ENCODE data around the gene LGALS13.
A peak's percentile ranks its signal among the peaks of the same experiment; 100 is the strongest.

The LGALS13 gene

GRCh38 chr19:39643591-39643990 lies 41.3 kb downstream of the LGALS13 start:
- TF ChIP-seq TAF1 (IDR thresholded peaks at IDR 0.05; ENCODE audit: borderline replicate concordance, insufficient read depth, low read length) (no peak), REST (IDR thresholded peaks at IDR 0.05; ENCODE audit: insufficient read depth in 1 of 2, low read depth in 2 of 2, low read length in 2 of 2) (no peak), POLR2AphosphoS5 (IDR thresholded peaks at IDR 0.05; ENCODE audit: low read depth, low read length) (no peak), FOXP2 (optimal IDR thresholded peaks at IDR 0.05; ENCODE audit: borderline replicate concordance, extremely low read depth, extremely low read length, insufficient read depth) (no peak), SIN3A (IDR thresholded peaks at IDR 0.05; ENCODE audit: borderline replicate concordance, insufficient read depth, low read length) (no peak)

GRCh38 chr19:39645800-39646411 lies 43.6 kb downstream of the LGALS13 start:
- TF ChIP-seq FOXP2 (optimal IDR thresholded peaks at IDR 0.05; ENCODE audit: borderline replicate concordance, extremely low read depth, extremely low read length, insufficient read depth) (no peak), REST (IDR thresholded peaks at IDR 0.05; ENCODE audit: insufficient read depth in 1 of 2, low read depth in 2 of 2, low read length in 2 of 2) (peak; percentile 84 to 98)

- TF ChIP-seq FOXP2 (optimal IDR thresholded peaks at IDR 0.05; ENCODE audit: borderline replicate concordance, extremely low read depth, extremely low read length, insufficient read depth) = no peak
- peak in 1 of 2 experiments; percentile 60; a peak in 1 of 4 replicates for TF ChIP-seq REST (IDR thresholded peaks at IDR 0.05; ENCODE audit: insufficient read depth in 1 of 2, low read depth in 2 of 2, low read length in 2 of 2)
- no peak for TF ChIP-seq POLR2AphosphoS5 (IDR thresholded peaks at IDR 0.05; ENCODE audit: low read depth, low read length)
- no peak for TF ChIP-seq SIN3A (IDR thresholded peaks at IDR 0.05; ENCODE audit: borderline replicate concordance, insufficient read depth, low read length)
- no peak for TF ChIP-seq TAF1 (IDR thresholded peaks at IDR 0.05; ENCODE audit: borderline replicate concordance, insufficient read depth, low read length)
Measured at GRCh38 chr19:39647918-39648317, 45.6 kb downstream of the LGALS13 start.

- TF ChIP-seq TAF1 (IDR thresholded peaks at IDR 0.05; ENCODE audit: borderline replicate concordance, insufficient read depth, low read length) (no peak), SIN3A (IDR thresholded peaks at IDR 0.05; ENCODE audit: borderline replicate concordance, insufficient read depth, low read length) (no peak), REST (IDR thresholded peaks at IDR 0.05; ENCODE audit: insufficient read depth in 1 of 2, low read depth in 2 of 2, low read length in 2 of 2) (no peak)
Measured at GRCh38 chr19:39655613-39656012, 53.3 kb downstream of the LGALS13 start, which contains the start of gene LGALS16. LGALS16 (plus strand) TSS chr19:39655913; CDS start chr19:39655962, 49 bp downstream.

Data from PFSK-1 (cell line).